A673 (cell line): ENCODE results near the gene LIX1L. TPM values are rescaled to one million over a fixed set of nuclear protein-coding genes. Genes with fewer than 3 reads are reported as not detected.

Experiments
- BruUV-seq: library from RNA; stranded (reverse); fragments of 400-500 nt; replicated peaks from 2 replicates; lab custom pipeline; 2021; lab: Mats Ljungman, UMichigan
- CTCF ChIA-PET: fragments of 300-600 bp; sonication (Branson Sonifier 250); formaldehyde crosslinking; loops from one replicate; lab custom pipeline; 2022; ENCODE audit warnings: antibody characterized with exemption; lab: Charles Lee
- POLR2A ChIA-PET: fragments of 300-600 bp; sonication (Branson Sonifier 250); formaldehyde crosslinking; loops from one replicate; lab custom pipeline; 2022; ENCODE audit warnings: antibody characterized with exemption; ENCODE audit not compliant: low non-redundant PET; lab: Charles Lee
- DNase-seq: peaks from one replicate; pipeline ENCODE4 v3.0.0-alpha.2; 2015; ENCODE audit warnings: low spot score
- H3K27ac ChIP-seq: fragments of 200-600 bp; sonication (generic); 2 replicates; pipeline ENCODE4 v1.5.1; 2016; ENCODE audit warnings: mixed run types, low read depth, mild to moderate bottlenecking, mixed read lengths, antibody characterized with exemption, low read length; ENCODE audit not compliant: poor library complexity, severe bottlenecking
- H3K27me3 ChIP-seq: fragments of 200-600 bp; sonication (generic); replicated peaks from 2 replicates; pipeline ENCODE4 v1.6.1; 2017; ENCODE audit warnings: mixed run types, low read depth, mild to moderate bottlenecking, mixed read lengths, antibody characterized with exemption, low read length; ENCODE audit not compliant: insufficient read depth, poor library complexity
- H3K36me3 ChIP-seq: fragments of 200-600 bp; sonication (generic); 2 replicates; pipeline ENCODE4 v1.6.1; 2016; ENCODE audit warnings: mixed run types, mild to moderate bottlenecking, mixed read lengths, antibody characterized with exemption, low read length; ENCODE audit not compliant: insufficient read depth, poor library complexity, severe bottlenecking
- H3K4me1 ChIP-seq: fragments of 200-600 bp; sonication (generic); 2 replicates; pipeline ENCODE4 v1.6.1; 2017; ENCODE audit warnings: mixed run types, mild to moderate bottlenecking, mixed read lengths, antibody characterized with exemption, low read length; ENCODE audit not compliant: insufficient read depth, poor library complexity, severe bottlenecking
- H3K4me3 ChIP-seq: fragments of 200-600 bp; sonication (generic); 2 replicates; pipeline ENCODE4 v1.5.1; 2016; ENCODE audit warnings: low read depth, mixed run types, mild to moderate bottlenecking, mixed read lengths, low read length; ENCODE audit not compliant: poor library complexity, severe bottlenecking
- H3K9me3 ChIP-seq: fragments of 200-600 bp; sonication (generic); 2 replicates; pipeline ENCODE4 v1.6.1; 2016; ENCODE audit warnings: mixed run types, low read depth, mild to moderate bottlenecking, mixed read lengths, antibody characterized with exemption, low read length; ENCODE audit not compliant: poor library complexity, severe bottlenecking
- EZH2 ChIP-seq: fragments of 200-600 bp; sonication (generic); IDR thresholded peaks from 2 replicates; pipeline ENCODE4 v1.6.1; 2017; ENCODE audit warnings: borderline replicate concordance, low read depth, mild to moderate bottlenecking, mixed read lengths, antibody characterized with exemption, low read length; ENCODE audit not compliant: poor library complexity, severe bottlenecking
- intact Hi-C: fragments of 100-400 bp; cut with micrococcal nuclease; formaldehyde crosslinking; loops from one replicate; pipeline ENCODE4 v1.10.0; 2022; ENCODE audit not compliant: unreplicated experiment
- total RNA-seq: library from RNA; stranded (reverse); gene quantifications from 2 replicates; pipeline ENCODE4 v1.2.3, GENCODE V29; 2021
- TF ChIP-seq, protein P1 (sequence below): fragments of 300-800, 200-600 bp; sonication (generic); conservative IDR thresholded peaks from 2 replicates; pipeline ENCODE4 v1.5.1; 2017; ENCODE audit warnings: low read depth, mild to moderate bottlenecking, antibody characterized with exemption, low read length, moderate library complexity, mixed read lengths

The LIX1L gene
- total RNA-seq, 1 experiment from 2014 or later: 40.1 TPM

- POLR2A ChIA-PET: no interaction called here
- H3K4me1 ChIP-seq: no peaks in the 10 kb centered on the region
- no peaks in the 10 kb centered on the region for H3K27me3 ChIP-seq
- no peak for DNase-seq
- no peak for TF ChIP-seq EZH2
- TF ChIP-seq, protein P1, sequence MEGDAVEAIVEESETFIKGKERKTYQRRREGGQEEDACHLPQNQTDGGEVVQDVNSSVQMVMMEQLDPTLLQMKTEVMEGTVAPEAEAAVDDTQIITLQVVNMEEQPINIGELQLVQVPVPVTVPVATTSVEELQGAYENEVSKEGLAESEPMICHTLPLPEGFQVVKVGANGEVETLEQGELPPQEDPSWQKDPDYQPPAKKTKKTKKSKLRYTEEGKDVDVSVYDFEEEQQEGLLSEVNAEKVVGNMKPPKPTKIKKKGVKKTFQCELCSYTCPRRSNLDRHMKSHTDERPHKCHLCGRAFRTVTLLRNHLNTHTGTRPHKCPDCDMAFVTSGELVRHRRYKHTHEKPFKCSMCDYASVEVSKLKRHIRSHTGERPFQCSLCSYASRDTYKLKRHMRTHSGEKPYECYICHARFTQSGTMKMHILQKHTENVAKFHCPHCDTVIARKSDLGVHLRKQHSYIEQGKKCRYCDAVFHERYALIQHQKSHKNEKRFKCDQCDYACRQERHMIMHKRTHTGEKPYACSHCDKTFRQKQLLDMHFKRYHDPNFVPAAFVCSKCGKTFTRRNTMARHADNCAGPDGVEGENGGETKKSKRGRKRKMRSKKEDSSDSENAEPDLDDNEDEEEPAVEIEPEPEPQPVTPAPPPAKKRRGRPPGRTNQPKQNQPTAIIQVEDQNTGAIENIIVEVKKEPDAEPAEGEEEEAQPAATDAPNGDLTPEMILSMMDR: no peak
- H3K9me3 ChIP-seq: no peaks in the 10 kb centered on the region
- BruUV-seq: no TSS peak
- no peak overlapping the region for H3K27ac ChIP-seq
- CTCF ChIA-PET: no interaction called here
- H3K4me3 ChIP-seq: no peak overlapping the region
- H3K36me3 ChIP-seq: peaks cover 14% of the 10 kb centered on the region
- intact Hi-C loops: no loop called here
Measured at GRCh38 chr1:145947551-145947950, 10.3 kb downstream of the LIX1L start.

DNA sequence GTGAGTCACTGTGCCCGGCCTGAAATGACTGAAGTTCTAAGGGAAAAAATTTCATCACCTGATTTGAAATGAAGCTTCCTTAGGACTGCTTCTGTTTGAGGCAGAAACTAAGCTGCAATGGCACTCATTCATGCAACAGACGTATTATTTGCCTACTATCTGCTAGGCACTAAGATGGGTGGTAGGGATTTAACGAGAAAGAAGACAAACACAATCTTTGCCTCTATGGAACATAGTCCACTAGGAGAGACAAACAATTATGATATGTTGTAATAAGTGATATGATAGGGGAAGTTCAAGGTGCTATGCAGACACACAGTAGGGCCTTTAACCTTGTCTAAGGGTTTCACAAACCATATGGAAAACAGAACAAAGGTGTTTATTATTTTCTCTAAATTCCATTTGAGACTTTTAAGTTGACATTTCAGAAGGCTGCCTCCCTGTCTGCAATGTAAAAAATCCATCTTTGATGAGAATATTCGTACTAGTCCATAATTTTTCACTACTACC, 11.3 kb downstream of the LIX1L start:
- H3K27ac ChIP-seq: no peak overlapping the region
- H3K4me3 ChIP-seq: no peak overlapping the region
- intact Hi-C loops: no loop called here
- H3K27me3 ChIP-seq: no peaks in the 10 kb centered on the region
- CTCF ChIA-PET: no interaction called here
- BruUV-seq: TSS peak; percentile 11
- no peaks in the 10 kb centered on the region for H3K4me1 ChIP-seq
- no peak for DNase-seq
- peaks cover 16% of the 10 kb centered on the region for H3K36me3 ChIP-seq
- H3K9me3 ChIP-seq: no peaks in the 10 kb centered on the region
- POLR2A ChIA-PET: no interaction called here
- no peak for TF ChIP-seq EZH2
- TF ChIP-seq, protein P1: no peak

- DNase-seq: no peak
- Histone ChIP-seq H3K4me1 (no peaks in the 10 kb centered on the region), H3K36me3 (peaks cover 18% of the 10 kb centered on the region), H3K9me3 (no peaks in the 10 kb centered on the region), H3K27me3 (no peaks in the 10 kb centered on the region), H3K27ac (no peak overlapping the region), H3K4me3 (no peak overlapping the region)
- intact Hi-C loops: no loop called here
- TF ChIP-seq, protein P1: no peak
- TF ChIP-seq EZH2: no peak
- ChIA-PET POLR2A (no interaction called here), CTCF (no interaction called here)
- BruUV-seq: no TSS peak
Measured at GRCh38 chr1:145944532-145944931, 13.3 kb downstream of the LIX1L start.
